Tibial nerve (tissue), 3 donors: ENCODE data around the gene TUT4.

Experiments
- POLR2A ChIP-seq, 2 donors: fragments of 450-650 bp; IDR thresholded peaks; one replicate each; pipeline ENCODE4 v1.6.1; 2017; ENCODE audit warnings: antibody characterized with exemption in 2 of 2, mild to moderate bottlenecking in 2 of 2, moderate library complexity in 2 of 2
- TF ChIP-seq, protein P1 (sequence below), 5 experiments: fragments of 200-600 bp in 3 of 5; fragments of 450-650 bp in 2 of 5; sonication (generic) in 3 of 5; IDR thresholded peaks; one replicate each; pipeline ENCODE4 v1.5.1; 2016 to 2019; ENCODE audit warnings: antibody characterized with exemption in 5 of 5, mild to moderate bottlenecking in 3 of 5, moderate library complexity in 2 of 5

DNA sequence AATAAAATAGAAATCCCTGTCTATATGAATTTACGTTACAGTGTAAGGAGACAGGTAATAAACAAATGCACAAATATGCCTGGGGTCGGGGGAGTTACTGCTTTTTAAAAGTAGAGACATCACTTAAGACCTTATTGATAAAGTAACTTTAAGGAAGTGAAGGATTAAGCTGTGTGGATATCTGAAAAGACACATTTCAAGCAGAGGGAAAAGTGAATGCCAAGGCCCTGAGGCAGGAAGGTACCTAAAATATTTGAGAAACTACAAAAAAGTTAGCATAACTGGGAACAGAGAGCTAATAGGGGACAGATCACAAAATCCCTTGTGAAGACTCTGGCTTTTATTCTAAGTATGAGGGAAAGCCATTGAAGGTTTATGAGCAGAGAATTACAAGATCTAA lies 41.5 kb downstream of the TUT4 start:
- TF ChIP-seq, protein P1, sequence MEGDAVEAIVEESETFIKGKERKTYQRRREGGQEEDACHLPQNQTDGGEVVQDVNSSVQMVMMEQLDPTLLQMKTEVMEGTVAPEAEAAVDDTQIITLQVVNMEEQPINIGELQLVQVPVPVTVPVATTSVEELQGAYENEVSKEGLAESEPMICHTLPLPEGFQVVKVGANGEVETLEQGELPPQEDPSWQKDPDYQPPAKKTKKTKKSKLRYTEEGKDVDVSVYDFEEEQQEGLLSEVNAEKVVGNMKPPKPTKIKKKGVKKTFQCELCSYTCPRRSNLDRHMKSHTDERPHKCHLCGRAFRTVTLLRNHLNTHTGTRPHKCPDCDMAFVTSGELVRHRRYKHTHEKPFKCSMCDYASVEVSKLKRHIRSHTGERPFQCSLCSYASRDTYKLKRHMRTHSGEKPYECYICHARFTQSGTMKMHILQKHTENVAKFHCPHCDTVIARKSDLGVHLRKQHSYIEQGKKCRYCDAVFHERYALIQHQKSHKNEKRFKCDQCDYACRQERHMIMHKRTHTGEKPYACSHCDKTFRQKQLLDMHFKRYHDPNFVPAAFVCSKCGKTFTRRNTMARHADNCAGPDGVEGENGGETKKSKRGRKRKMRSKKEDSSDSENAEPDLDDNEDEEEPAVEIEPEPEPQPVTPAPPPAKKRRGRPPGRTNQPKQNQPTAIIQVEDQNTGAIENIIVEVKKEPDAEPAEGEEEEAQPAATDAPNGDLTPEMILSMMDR (IDR thresholded peaks at IDR 0.05) = no peak
- TF ChIP-seq POLR2A (IDR thresholded peaks at IDR 0.05) = no peak
